ENCODE measurements around the gene PCDH19.
A peak's percentile ranks its signal among the peaks of the same experiment; 100 is the strongest.

Gene PCDH19

DNA sequence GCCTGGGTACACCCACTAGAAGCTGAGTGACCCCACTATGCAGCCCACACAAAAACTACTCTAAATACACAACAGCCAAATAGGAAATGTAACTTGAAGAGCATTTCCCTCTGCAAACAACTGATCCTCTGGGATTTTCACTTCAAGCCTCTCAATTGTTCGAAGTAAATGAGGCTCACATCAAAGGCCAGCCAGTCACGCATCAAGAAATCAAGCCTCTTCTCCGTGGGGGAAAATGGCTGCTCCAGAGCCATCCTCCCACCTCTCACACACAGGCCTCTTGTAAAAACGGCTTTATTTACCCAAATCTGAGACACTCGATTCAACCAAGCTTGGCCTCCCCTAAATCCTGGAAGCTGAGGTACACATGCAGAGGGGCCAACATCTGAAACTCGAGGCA is 14.3 kb downstream of the PCDH19 start:
- DNase-seq: peak; percentile 68

DNA sequence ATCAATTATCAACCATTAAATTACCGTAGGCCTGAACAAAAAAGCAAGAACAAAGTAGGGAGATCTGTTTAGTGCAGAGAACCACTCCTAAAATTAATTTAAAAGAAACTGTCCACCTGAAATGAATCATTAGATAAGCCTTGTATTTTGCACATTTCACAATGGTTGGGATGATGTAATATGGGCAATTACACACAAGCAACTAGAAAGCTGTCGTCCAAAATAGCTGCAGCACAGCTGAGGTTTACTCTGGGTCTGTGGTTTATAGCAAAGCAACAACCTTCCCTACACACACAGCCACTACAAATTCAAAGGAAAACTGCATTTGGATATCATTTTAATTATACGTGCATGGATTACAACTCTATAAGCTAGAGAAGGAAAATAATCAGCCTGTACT is 28.5 kb downstream of the PCDH19 start:
- DNase-seq: peak; percentile 23

DNA sequence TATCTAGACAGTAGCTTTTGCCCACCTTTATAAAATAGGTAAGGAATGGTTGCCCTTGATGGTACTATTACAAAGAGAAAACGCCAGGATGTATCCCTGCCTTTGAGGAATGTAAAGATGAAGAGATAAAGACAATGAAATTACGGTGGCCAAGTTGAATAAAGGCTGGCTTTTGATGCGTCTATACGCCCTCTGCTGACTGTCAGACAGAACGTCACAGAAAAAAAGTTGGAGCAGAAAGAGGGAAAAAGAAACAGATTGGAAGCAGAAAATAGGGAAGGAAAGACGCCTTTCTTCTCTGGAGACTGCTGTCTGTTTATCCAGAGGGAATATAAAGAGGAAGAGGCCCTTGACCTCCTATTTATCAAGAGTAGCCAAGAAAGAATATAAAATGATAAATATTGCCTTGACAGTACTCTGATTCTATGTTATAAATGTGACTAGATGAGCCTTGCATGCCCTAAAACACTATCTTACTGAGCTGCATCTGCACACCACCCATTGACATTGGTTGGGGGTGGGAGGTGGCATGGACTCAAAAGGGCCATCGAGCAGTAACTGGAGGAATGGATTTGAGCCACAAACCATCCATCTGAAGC is 30.6 kb downstream of the PCDH19 start:
- DNase-seq: peak; percentile 52

GRCh38 chrX:100377826-100378225 is 32.2 kb downstream of the PCDH19 start:
- no peak for DNase-seq

DNA sequence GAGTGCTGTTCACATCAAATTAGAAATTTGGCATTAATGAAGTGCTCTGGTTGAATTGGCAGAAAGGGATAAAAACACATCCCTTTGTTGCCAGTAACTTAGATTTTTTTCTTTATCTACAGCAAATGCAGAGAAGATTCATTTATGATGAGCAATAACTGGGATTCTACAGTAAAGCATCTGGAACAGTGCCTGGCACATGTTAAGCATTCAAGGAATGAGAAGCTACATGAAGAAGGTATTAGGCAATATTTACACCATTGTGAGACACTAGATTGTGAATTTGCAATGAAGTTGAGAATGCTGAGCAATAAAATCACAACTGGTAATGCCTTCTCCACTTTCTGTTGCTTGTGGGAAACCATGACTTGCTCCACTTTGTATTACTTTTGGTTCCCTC is 33.5 kb downstream of the PCDH19 start:
- no peak for DNase-seq

DNA sequence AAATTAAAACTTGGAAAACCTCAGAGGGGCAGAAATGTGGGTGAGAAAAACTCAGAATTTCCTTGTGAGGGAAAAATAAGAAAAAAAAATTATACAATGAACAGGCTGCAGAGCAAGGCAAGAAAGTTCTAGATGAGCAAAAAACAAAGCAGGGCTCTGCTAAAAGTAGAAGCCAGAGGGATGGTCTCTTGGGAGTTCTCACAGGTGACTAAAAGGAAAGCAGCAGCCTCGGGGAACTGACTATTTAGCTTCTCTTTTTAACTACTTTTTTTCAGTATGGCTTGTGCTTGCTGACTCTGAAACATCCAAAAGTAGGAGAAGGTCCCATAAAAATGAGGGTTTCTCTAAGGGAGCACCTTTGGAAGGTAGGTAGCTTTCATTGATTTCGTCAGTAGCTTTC is 36.4 kb downstream of the PCDH19 start:
- peak; percentile 41 for DNase-seq

DNA sequence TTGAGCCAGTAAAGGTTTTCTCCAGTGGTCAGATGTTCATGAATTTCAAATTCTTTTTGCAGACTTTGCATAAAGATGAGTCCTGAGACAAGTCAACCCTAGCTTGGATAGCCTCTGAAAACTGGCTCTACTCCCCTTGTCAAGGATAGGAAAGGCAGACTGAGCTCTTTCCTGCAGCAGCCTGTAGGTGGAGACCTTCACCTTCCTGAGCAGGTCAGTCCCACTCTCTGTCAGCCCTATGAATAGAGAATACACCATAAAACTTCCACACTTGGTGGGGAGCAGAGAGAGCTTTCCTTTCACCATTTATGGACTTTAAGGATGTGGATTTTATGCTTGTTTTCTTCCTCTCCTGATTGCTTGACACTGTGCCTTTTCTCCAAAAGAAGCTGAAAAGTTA is 41.9 kb downstream of the PCDH19 start:
- peak; percentile 55 for DNase-seq

DNA sequence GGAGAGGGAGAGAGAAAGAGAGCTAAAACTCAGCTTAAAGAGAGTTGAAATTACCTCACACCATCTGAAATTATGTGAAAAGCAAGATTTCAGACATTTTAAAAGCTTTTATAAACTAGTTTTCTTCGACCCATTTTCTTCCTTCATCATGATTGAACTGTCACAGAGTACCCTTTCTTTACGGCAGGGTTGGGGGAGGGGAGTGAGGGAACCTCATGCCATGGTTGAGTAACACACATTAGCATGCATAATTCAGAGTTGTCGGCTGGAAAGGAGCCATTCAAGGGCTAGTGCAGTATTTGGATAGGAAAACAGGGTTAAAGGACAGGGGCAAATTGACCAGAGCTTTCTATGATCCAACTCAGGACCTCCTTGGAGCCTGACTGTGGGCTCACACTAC is 46.2 kb downstream of the PCDH19 start:
- peak; percentile 6 for DNase-seq

DNA sequence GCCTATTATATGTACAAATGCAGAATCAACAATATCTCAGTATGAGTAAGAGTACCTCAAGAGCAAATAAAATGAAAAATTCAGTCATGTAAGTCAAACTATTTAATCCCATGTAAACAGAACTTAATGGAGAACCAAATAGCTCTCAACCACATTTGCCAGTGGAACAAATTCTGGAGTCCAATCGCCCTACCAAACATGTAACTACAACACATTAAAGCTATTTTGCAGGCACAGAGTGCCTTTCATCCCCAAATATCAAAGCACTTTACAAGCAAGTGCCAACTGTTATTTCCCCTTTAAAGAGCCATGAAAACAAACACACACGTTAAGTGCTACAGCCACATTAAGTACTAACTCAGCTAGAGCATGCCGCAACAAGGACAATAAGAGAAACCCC is 51.3 kb downstream of the PCDH19 start:
- DNase-seq: no peak

DNA sequence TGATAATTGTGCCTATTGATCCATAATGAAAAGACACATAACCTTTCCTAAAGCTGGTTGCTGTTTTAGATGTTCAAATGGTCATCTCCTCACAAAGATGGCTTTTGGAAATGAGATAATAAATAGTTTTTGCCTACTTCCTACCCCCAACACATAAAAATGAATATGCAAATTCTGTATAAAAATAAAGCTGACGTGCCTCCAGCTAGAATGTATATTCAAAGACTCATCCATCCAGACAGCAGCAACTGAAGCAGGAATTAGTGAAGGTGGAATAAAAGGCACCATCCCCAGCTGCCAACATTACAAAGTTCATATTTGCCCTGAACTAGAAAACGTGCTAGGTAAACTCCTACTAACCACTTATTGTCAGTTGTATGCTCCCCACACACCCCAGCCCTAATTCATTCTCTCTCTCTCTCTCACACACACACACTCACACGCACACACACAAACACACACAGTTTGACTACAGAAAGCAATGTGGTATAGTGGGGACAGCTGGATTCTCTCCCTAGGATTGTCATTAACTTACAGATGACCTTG is 53.6 kb downstream of the PCDH19 start:
- DNase-seq: peak; percentile 1

DNA sequence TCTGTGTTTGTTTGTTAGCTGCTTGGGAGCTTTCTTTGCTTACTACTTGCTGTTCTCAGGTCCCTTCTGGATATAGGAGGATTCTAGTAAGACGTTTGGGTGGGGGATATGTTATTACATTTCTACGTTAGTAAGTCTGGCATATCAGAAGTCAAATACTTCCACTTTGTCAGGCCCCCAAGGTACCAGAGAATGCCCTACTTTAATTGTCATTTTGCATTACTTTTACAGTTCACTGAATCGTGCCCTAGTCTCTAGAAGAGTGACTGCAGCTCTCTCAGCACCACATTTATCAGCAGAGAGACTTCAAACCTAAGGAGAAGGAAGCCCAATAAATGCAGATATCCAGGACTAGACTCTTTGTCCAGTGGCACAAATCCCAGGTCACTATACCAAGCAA is 54.4 kb downstream of the PCDH19 start:
- DNase-seq: no peak

DNA sequence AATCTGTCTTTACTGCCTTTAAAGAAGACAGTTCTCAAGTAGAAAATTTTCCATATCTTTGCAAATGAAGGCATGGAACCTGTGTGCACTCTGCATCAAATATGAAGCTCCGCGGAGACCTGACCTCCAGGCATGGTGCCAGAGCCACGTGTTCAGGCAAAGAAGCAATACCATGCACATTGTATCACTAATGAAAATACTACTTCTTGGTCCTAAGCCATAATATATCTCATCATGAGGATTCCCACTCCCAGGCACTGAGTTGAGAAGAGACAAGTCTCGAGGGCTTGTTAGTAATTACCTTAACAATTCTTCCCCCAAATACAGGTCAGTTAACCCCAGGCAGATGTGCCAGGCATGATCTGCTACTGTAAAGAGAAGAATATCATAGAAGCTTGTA is 56.7 kb downstream of the PCDH19 start:
- DNase-seq: peak; percentile 18

DNA sequence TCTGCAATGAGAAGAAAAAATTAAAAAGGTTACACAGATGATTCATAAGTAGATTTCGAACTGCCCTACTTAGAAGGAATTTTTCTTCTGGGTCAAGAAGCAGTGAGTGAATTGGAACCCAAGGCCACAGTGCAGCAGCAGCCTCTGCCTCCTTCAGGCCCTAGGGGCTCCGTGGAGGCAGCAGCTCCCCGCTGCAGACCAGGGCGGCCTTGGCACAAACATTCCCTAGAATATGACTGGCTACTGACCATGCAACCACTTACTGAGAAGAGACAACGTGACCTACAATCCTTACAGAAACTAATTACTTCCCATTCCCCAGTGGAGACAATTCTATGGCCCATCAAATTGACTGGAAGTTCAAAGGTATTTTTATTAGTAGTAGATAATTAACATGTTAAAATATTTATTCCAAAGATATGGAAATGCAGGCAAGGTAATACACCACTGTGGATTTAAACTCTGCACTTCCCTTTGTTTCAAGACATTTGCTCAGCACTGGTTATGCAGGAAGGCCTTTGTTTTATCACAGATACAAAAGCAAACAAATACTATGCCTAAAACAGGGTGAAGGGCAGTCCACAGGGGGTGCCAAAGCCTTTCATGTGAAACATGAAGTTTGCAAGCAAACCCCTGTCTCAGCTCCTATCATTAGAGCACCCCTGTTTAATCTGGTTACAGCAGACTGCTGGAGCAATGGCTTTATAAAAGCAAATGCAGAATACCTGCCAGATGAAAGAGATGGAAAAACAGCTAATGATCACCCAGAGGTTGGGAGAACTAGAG is 59.2 kb downstream of the PCDH19 start:
- peak; percentile 53 for DNase-seq

GRCh38 chrX:100349391-100349790 is 60.7 kb downstream of the PCDH19 start:
- no peak for DNase-seq

DNA sequence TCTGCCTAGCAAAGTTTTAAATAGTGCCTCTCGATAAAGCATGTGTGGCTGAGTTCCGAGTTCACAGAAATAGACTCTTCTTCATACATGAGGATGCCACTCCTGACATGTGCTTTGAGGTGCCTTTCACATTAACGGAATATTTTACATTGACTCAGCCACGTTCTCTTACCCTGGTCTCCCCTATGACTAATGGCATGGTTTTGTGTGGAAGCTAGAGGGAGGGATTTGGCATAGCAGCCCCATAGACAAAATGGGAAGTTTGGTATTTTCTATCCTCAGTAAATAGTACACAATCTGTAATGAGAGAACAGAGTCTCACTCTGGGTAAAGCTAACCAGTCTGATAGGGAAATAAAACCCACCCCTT is 68.9 kb downstream of the PCDH19 start:
- no peak for DNase-seq

GRCh38 chrX:100340491-100341141 is 69.5 kb downstream of the PCDH19 start:
- no peak for DNase-seq

- DNase-seq: peak; percentile 84
These were observed 81.7 kb downstream of the PCDH19 start for GRCh38 chrX:100328351-100328750.

GRCh38 chrX:100319716-100320115 is 90.4 kb downstream of the PCDH19 start:
- peak; percentile 26 for DNase-seq

- DNase-seq: peak; percentile 73
These were observed 93.1 kb downstream of the PCDH19 start for GRCh38 chrX:100316987-100317386.

DNA sequence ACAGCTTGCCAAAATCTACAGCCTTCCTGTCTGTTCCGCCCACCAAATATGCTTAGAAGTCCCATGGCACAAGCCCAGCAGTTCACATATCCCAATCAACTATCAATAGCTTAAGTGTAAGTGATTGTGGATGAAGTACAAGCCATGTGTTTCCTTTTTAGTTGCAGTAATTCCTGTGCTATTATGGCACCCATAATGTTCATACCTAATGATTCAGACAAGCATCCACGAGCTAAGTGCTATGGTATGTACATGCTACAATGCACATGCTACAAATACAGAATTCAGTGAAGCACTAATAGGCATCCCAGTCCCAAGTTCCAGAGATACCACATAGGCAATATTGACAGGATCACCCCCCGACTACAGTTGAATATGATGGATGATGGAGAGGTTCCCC is 94.5 kb downstream of the PCDH19 start:
- DNase-seq: no peak

DNA sequence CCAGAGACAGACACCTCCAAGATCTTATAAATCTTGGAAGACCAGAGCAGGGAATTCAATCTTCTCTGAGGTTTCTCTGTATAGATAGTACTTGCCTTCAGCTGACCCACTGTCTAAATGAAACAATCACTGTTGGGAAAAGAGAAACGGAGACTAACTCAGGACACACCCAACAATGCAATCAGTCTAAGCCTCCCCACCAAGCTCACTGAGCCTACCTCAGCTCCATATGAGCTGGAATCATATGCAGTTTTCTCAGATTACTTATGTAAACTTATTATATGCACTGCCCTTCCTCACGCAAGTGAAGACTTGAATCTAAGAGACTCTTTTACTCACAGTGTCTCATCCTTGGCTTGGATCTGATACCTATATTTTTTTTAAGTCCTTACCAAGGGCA is 110.5 kb downstream of the PCDH19 start:
- DNase-seq: no peak

GRCh38 chrX:100297728-100298127 is 112.3 kb downstream of the PCDH19 start:
- no peak for DNase-seq

DNA sequence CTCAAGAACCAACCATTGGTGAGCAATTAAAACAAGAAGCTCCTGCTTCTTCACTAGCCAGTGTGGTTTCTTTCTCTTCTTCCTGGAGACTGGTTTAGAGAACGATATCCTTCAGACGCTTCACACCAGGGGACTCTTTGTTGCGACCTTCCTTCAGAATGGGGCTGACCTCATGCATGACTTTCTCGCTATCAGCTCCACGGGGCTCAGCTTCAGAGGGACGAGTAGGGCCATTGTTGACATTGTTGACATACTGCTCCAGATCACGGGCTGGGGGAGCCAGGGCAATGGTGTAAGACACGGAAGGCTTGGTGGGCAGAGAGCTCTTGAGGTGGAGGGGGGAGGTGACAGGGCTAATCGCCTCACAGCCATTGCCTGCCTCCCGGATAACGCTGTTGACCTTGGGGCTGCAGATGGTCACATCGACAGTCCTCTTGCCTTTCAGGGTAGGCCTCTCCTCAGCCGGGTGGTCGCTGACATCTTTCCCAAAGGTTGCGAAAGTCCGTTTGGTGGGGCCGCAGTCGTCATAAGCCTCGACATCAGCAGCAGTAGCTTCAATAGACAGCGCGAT is 113.8 kb downstream of the PCDH19 start:
- DNase-seq: no peak

GRCh38 chrX:100294965-100295364 is 115.1 kb downstream of the PCDH19 start:
- no peak for DNase-seq

Data from NCI-H69 (cell line).